Endothelial cell of umbilical vein (primary cell): ENCODE measurements around the gene HSP90AA1. TPM values are rescaled to one million over a fixed set of nuclear protein-coding genes. Genes with fewer than 3 reads are reported as not detected.

Experiments
- BruUV-seq: library from RNA; stranded (reverse); fragments of 400-500 nt; replicated peaks from 2 replicates; lab custom pipeline; 2021; lab: Mats Ljungman, UMichigan
- CTCF ChIA-PET: fragments of 300-600, 350-600 bp; sonication (Branson Sonifier 250); formaldehyde crosslinking; loops from one replicate; lab custom pipeline; 2021; ENCODE audit warnings: antibody characterized with exemption, inconsistent platforms; lab: Charles Lee
- POLR2A ChIA-PET: fragments of 300-600, 350-600 bp; sonication (Branson Sonifier 250); formaldehyde crosslinking; loops from one replicate; lab custom pipeline; 2021; ENCODE audit warnings: antibody characterized with exemption, inconsistent platforms; lab: Charles Lee
- DNase-seq: peaks from one replicate; pipeline ENCODE4 v3.0.0-alpha.2; 2011; ENCODE audit warnings: low read depth, low spot score
- FAIRE-seq: peaks from 2 replicates; lab custom pipeline; 2011; peaks lifted over from hg19 to GRCh38; lab: Jason Lieb, UNC
- H2AFZ ChIP-seq: 2 replicates; pipeline ENCODE4 v1.6.0; 2012; ENCODE audit warnings: low read depth, low read length, control low read depth, inconsistent platforms
- H3K27ac ChIP-seq: 2 replicates; pipeline ENCODE4 v1.5.1; 2011; ENCODE audit warnings: low read depth, mild to moderate bottlenecking, control low read depth, low read length, moderate library complexity; ENCODE audit not compliant: insufficient read depth
- H3K27me3 ChIP-seq, 2 experiments: 2 replicates each; pipeline versions ENCODE4 v1.6.0 to v1.6.1; 2011; ENCODE audit warnings: low read length in 2 of 2, mixed read lengths in 1 of 2; ENCODE audit not compliant: control insufficient read depth in 2 of 2, insufficient read depth in 2 of 2
- H3K36me3 ChIP-seq, 2 experiments: 2 replicates in 1 of 2; 3 replicates in 1 of 2; pipeline ENCODE4 v1.5.1; 2011; ENCODE audit warnings: low read length in 2 of 2, mild to moderate bottlenecking in 1 of 2, moderate library complexity in 1 of 2; ENCODE audit not compliant: control insufficient read depth in 2 of 2, insufficient read depth in 2 of 2; ENCODE audit errors: extremely low read depth in 1 of 2
- H3K4me1 ChIP-seq: 3 replicates; pipeline ENCODE4 v1.5.1; 2011; ENCODE audit warnings: mild to moderate bottlenecking, low read length; ENCODE audit not compliant: control insufficient read depth, insufficient read depth; ENCODE audit errors: extremely low read depth
- H3K4me2 ChIP-seq: 2 replicates; pipeline ENCODE4 v1.6.1; 2011; ENCODE audit warnings: low read length, control low read depth, mixed read lengths; ENCODE audit not compliant: insufficient read depth
- H3K4me3 ChIP-seq, 3 experiments: fragments of 200-600 bp in 1 of 3; sonication (generic), shearing (Covaris generic) in 1 of 3; replicated peaks in 1 of 3; 2 replicates each; pipeline ENCODE4 v1.5.1; 2011 to 2016; ENCODE audit warnings: control low read depth in 3 of 3, low read length in 3 of 3, mild to moderate bottlenecking in 2 of 3, inconsistent platforms in 1 of 3, low read depth in 1 of 3, moderate library complexity in 1 of 3; ENCODE audit not compliant: insufficient read depth in 1 of 3
- H3K79me2 ChIP-seq: 2 replicates; pipeline ENCODE4 v1.6.0; 2012; ENCODE audit warnings: low read length, inconsistent platforms; ENCODE audit not compliant: control insufficient read depth, insufficient read depth
- H3K9ac ChIP-seq: replicated peaks from 2 replicates; pipeline ENCODE3; 2011; ENCODE audit warnings: low read length, control low read depth; ENCODE audit not compliant: insufficient read depth; ENCODE audit errors: extremely low read depth
- H3K9me1 ChIP-seq: replicated peaks from 3 replicates; pipeline ENCODE4 v1.6.0; 2011; ENCODE audit warnings: mild to moderate bottlenecking, low read length; ENCODE audit not compliant: control insufficient read depth, insufficient read depth; ENCODE audit errors: extremely low read depth
- H3K9me3 ChIP-seq: replicated peaks from 2 replicates; pipeline ENCODE4 v1.5.1; 2012; ENCODE audit warnings: low read length, inconsistent platforms; ENCODE audit not compliant: control insufficient read depth, insufficient read depth
- H4K20me1 ChIP-seq: replicated peaks from 2 replicates; pipeline ENCODE3; 2011; ENCODE audit warnings: mild to moderate bottlenecking, low read length; ENCODE audit not compliant: control insufficient read depth, insufficient read depth; ENCODE audit errors: extremely low read depth
- CTCF ChIP-seq, 2 donors: IDR thresholded peaks; 1 replicate in 1 of 2; 2 replicates in 1 of 2; pipeline ENCODE4 v1.5.1; 2011; ENCODE audit warnings: low read length in 2 of 2, mild to moderate bottlenecking in 2 of 2, moderate library complexity in 2 of 2, control low read depth in 1 of 2, inconsistent platforms in 1 of 2, low read depth in 1 of 2; ENCODE audit not compliant: insufficient read depth in 1 of 2; ENCODE audit errors: extremely low read depth in 1 of 2
- EZH2 ChIP-seq: IDR thresholded peaks from 2 replicates; pipeline ENCODE4 v1.6.1; 2012; ENCODE audit warnings: borderline replicate concordance, low read depth, mild to moderate bottlenecking, moderate library complexity, low read length, inconsistent platforms; ENCODE audit not compliant: severe bottlenecking
- FOS ChIP-seq: IDR thresholded peaks from 2 replicates; pipeline ENCODE4 v1.6.1; 2011; ENCODE audit warnings: mild to moderate bottlenecking, low read length, moderate library complexity, borderline replicate concordance; ENCODE audit not compliant: insufficient read depth
- GATA2 ChIP-seq: IDR thresholded peaks from 2 replicates; pipeline ENCODE4 v1.7.0; 2011; ENCODE audit warnings: low read depth, mild to moderate bottlenecking, moderate library complexity, mixed read lengths, low read length; ENCODE audit not compliant: insufficient read length, insufficient read depth
- JUN ChIP-seq: IDR thresholded peaks from 2 replicates; pipeline ENCODE4 v1.6.1; 2011; ENCODE audit warnings: borderline replicate concordance, low read depth; ENCODE audit not compliant: insufficient read length, insufficient read depth
- MAX ChIP-seq: IDR thresholded peaks from 2 replicates; pipeline ENCODE4 v1.6.1; 2011; ENCODE audit not compliant: insufficient read depth, insufficient read length
- MYC ChIP-seq: IDR thresholded peaks from one replicate; pipeline ENCODE4 v1.6.1; 2011; ENCODE audit warnings: mild to moderate bottlenecking, low read depth, low read length
- POLR2A ChIP-seq: IDR thresholded peaks from 2 replicates; pipeline ENCODE4 v1.6.1; 2012; ENCODE audit warnings: low read depth, mild to moderate bottlenecking, control low read depth, low read length
- POLR2AphosphoS5 ChIP-seq: IDR thresholded peaks from 2 replicates; pipeline ENCODE4 v1.6.1; 2012; ENCODE audit warnings: low read depth, mild to moderate bottlenecking, control low read depth, low read length, moderate library complexity; ENCODE audit not compliant: insufficient read depth
- dilution Hi-C: fragments of 300-500 bp; cut with MboI; formaldehyde crosslinking; loops from one replicate; pipeline ENCODE4 v1.15.0; 2019; ENCODE audit warnings: low sequenced_read_pairs; ENCODE audit not compliant: extremely low pct_ligation_motif_present
- intact Hi-C: fragments of 100-400 bp; cut with micrococcal nuclease; formaldehyde crosslinking; loops from one replicate; pipeline ENCODE4 v1.10.0; 2022
- polyA plus RNA-seq, 4 experiments: library from polyadenylated mRNA; depleted of rRNA in 3 of 4; stranded (reverse) in 3 of 4; unstranded in 1 of 4; fragments of >200 nt; gene quantifications; 2 replicates each; pipeline versions ENCODE4 v1.2.1 to v1.2.3, GENCODE V29; 2011 to 2012; ENCODE audit warnings: missing spikeins in 1 of 4
- total RNA-seq: library from RNA; stranded (reverse); gene quantifications from 2 replicates; pipeline ENCODE4 v1.2.3, GENCODE V29; 2021

Gene HSP90AA1
- total and polyA plus RNA-seq, 2 donors (not counting 3 experiments of a cell fraction or from before 2014, with no cell fraction given) = 266 to 540 TPM

- CTCF ChIA-PET = interaction anchor here (1.2 to 1.4 kb wide), 2 partner anchors 17 to 234 kb away, joined by 3 read pairs; no protein-coding TSS in a partner anchor
- BruUV-seq = no TSS peak
- peaks cover 29 to 35% of the 10 kb centered on the region in 2 experiments for H3K36me3 ChIP-seq
- FAIRE-seq = no peak
- H3K9me1 ChIP-seq = no peaks in the 10 kb centered on the region
- H3K79me2 ChIP-seq = peaks cover 30% of the 10 kb centered on the region
- no peak for DNase-seq
- peaks cover 16% of the 10 kb centered on the region for H3K4me1 ChIP-seq
- POLR2A ChIA-PET = no interaction called here
- no peak overlapping the region for H3K4me2 ChIP-seq
- TF ChIP-seq GATA2 (no peak), POLR2AphosphoS5 (no peak), FOS (no peak), MYC (no peak), JUN (no peak), MAX (no peak), CTCF (IDR thresholded peaks at IDR 0.05; ENCODE audit: extremely low read depth in 1 of 2, insufficient read depth in 1 of 2, low read depth in 1 of 2, low read length in 2 of 2) (no peak), POLR2A (no peak), EZH2 (no peak)
- dilution Hi-C loops (no loop called here), intact Hi-C loops (no loop called here)
- H3K9me3 ChIP-seq = no peaks in the 10 kb centered on the region
- H2AFZ ChIP-seq = no peak overlapping the region
- no peak overlapping the region for H3K9ac ChIP-seq
- H3K4me3 ChIP-seq = no peak overlapping the region
- no peaks in the 10 kb centered on the region for H3K27me3 ChIP-seq
- peaks cover 2% of the 10 kb centered on the region for H4K20me1 ChIP-seq
- H3K27ac ChIP-seq = no peak overlapping the region
These were observed 7.2 kb downstream of the HSP90AA1 start for GRCh38 chr14:102079700-102079979.
